ENCODE measurements around the gene ETV7.

Gene ETV7

DNA sequence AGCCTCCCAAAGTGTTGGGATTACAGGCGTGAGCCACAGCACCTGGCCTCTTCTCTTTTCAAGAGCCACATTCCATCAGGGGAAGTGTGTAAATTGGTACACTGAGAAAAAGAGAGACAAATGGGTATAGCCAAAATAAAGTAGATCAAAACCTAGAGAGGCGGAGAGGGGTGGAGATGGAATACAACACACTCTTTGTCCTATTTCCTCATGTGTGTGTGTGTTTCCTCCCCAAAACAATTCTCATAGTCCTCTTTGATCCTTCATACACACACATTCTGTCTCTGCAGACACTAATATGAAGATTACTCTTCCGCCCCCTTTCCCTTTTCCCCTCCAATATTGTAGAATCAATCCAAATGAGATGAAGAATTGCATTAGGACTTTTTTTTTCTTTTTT lies 39.2 kb upstream of the ETV7 start:
- DNase-seq (ENCODE audit: low read depth), result no peak
- no peak overlapping the region for H3K4me3 ChIP-seq (ENCODE audit: control insufficient read depth, low read depth, low read length)
- TF ChIP-seq, protein P1, sequence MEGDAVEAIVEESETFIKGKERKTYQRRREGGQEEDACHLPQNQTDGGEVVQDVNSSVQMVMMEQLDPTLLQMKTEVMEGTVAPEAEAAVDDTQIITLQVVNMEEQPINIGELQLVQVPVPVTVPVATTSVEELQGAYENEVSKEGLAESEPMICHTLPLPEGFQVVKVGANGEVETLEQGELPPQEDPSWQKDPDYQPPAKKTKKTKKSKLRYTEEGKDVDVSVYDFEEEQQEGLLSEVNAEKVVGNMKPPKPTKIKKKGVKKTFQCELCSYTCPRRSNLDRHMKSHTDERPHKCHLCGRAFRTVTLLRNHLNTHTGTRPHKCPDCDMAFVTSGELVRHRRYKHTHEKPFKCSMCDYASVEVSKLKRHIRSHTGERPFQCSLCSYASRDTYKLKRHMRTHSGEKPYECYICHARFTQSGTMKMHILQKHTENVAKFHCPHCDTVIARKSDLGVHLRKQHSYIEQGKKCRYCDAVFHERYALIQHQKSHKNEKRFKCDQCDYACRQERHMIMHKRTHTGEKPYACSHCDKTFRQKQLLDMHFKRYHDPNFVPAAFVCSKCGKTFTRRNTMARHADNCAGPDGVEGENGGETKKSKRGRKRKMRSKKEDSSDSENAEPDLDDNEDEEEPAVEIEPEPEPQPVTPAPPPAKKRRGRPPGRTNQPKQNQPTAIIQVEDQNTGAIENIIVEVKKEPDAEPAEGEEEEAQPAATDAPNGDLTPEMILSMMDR (IDR thresholded peaks at IDR 0.05; ENCODE audit: control insufficient read depth, insufficient read depth, low read depth, low read length, missing control alignments), result no peak

DNA sequence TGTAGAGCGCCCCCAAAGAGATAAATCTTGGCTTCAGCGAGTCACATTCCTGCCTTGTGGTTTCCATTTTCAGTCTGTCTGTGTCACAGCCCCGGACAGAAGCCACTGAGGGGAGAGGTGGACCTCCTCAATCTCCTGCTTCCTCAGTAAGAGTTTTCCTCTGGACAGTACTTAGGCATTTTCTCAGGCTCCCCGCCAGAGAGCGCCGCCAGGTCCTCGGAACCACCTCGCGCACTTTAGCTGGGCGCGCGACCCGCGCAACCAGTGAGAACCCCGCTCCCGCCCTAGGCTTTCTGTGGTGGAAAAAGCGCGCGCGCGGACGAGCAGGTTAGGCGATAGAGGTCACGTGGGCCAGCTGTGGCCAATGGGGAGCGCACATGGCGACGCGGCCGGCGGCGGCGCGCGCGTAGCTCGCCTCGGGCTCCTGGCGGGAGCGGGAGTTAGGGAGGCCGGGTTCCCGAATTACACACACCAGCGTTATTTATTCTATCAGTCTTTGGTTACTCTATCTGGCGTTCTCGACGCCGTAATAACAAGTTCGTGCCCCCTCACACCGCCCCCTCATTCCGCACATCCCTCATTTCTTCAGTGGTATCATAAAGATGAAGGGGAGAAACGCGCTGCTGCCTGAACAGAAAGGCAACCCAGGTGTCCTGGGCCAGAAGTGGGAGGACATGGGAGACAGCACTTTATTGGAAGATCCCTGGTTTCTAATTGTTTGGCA lies 35.8 kb upstream of the ETV7 start:
- DNase-seq (ENCODE audit: low read depth), result peak; percentile 86
- TF ChIP-seq, protein P1 (IDR thresholded peaks at IDR 0.05; ENCODE audit: control insufficient read depth, insufficient read depth, low read depth, low read length, missing control alignments), result peak; percentile 76
- H3K4me3 ChIP-seq (ENCODE audit: control insufficient read depth, low read depth, low read length), result peak overlapping the region; percentile 62

DNA sequence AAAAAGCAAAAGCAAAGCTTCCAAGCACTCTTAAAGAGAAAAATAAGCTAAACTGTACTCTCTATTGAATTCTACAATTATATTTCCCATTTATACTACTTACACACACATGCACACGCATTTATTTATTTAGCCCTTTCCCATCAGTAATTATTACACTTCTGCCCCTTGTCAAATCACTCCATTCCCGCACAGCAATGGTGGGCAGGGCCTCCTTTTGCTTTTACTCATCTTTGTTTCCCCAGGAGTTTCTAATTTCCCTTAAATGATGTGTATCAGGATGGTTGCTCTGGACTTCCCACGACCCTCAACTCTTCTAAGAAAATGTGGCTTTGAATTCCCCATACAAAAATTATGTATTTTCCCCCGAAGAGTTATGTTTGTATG lies 35.2 kb upstream of the ETV7 start:
- peak overlapping the region; percentile 29 for H3K4me3 ChIP-seq (ENCODE audit: control insufficient read depth, low read depth, low read length)
- no peak for DNase-seq (ENCODE audit: low read depth)
- TF ChIP-seq, protein P1 (IDR thresholded peaks at IDR 0.05; ENCODE audit: control insufficient read depth, insufficient read depth, low read depth, low read length, missing control alignments), result no peak

DNA sequence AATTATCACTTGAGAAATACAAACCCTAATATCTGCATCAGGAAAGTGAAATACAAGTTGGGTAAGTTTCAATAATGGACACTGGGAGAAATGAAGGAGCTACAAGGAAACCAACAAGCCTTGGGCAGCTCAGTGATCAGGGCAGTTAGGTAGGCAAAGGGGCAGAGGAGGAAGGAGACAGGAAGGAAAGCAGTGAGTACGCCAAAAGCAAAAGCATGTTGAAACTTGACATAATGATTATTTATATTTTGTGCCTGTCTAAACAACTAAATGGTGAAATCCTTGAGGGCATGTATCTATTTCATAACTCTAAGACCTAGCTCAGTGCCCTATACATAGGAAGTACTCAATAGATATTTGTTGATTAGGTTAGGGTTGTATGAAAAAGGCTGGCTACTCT lies 31.8 kb upstream of the ETV7 start:
- no peak overlapping the region for H3K4me3 ChIP-seq (ENCODE audit: control insufficient read depth, low read depth, low read length)
- TF ChIP-seq, protein P1 (IDR thresholded peaks at IDR 0.05; ENCODE audit: control insufficient read depth, insufficient read depth, low read depth, low read length, missing control alignments), result no peak
- DNase-seq (ENCODE audit: low read depth), result no peak

DNA sequence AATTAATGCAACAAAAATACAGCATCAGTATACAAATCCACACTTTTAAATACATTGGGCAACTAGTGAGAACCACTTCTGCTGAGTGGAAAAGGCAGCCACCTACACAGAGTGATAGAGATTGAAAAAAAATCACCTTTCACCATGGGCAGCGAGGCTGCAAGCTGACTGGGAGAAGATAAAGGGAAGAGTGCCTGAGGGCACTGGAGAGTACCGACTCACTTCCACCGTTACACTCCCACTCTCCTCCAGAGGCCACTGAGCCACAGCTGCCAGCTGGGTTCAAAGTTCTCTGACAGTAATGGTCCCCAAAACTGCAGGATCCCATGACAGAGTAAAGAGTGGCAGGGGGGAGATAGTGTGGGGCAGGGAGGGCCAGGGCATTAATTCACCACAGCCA lies 31.1 kb upstream of the ETV7 start:
- H3K4me3 ChIP-seq (ENCODE audit: control insufficient read depth, low read depth, low read length), result no peak overlapping the region
- DNase-seq (ENCODE audit: low read depth), result no peak
- TF ChIP-seq, protein P1 (IDR thresholded peaks at IDR 0.05; ENCODE audit: control insufficient read depth, insufficient read depth, low read depth, low read length, missing control alignments), result no peak

DNA sequence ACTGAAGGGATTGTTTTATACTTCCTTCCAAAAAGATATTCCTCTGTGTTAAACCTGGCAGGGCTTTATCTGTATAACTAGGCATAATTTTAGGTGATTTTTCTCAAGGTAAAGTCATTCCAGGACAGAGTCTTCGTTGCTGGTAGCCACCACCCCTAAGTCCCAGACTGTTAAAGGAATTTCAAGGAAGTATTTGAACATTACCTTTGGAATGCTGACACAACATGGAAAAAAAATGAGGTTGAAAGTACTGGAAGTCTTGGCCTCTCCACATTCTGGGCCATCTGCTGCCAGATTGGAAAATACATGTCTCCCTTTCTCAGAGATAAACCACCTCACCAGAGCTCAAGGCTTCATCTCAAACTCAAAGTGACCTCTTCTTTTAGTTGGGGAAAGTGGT lies 27.0 kb upstream of the ETV7 start:
- no peak for DNase-seq (ENCODE audit: low read depth)
- H3K4me3 ChIP-seq (ENCODE audit: control insufficient read depth, low read depth, low read length), result no peak overlapping the region
- TF ChIP-seq, protein P1 (IDR thresholded peaks at IDR 0.05; ENCODE audit: control insufficient read depth, insufficient read depth, low read depth, low read length, missing control alignments), result no peak
